Measurements from ENCODE around the gene GRID2. TPM values are rescaled to one million over a fixed set of nuclear protein-coding genes. Genes with fewer than 3 reads are reported as not detected.

GRID2 gene
- total RNA-seq, 3 donors from 2014 or later = under 0.01 TPM

GRCh38 chr4:93053140-93053539, 749.4 kb downstream of the GRID2 start:
- intact Hi-C loops (cut with DNase I; ENCODE audit: low total_unique reads) = no loop called here
- TF ChIP-seq POLR2A (IDR thresholded peaks at IDR 0.05) (no peak), CTCF (IDR thresholded peaks at IDR 0.05) (no peak), POLR2AphosphoS5 (IDR thresholded peaks at IDR 0.05) (no peak)
- Histone ChIP-seq H3K4me3 (no peak overlapping the region), H3K36me3 (no peaks in the 10 kb centered on the region), H3K27me3 (no peaks in the 10 kb centered on the region), H3K9me3 (no peaks in the 10 kb centered on the region), H3K4me1 (no peaks in the 10 kb centered on the region), H3K27ac (no peak overlapping the region)
- DNase-seq (ENCODE audit: low spot score in 2 of 2) = no peak

GRCh38 chr4:93061826-93062225, 758.1 kb downstream of the GRID2 start:
- H3K27ac ChIP-seq = no peak overlapping the region
- no peaks in the 10 kb centered on the region for H3K9me3 ChIP-seq
- intact Hi-C loops (cut with DNase I; ENCODE audit: low total_unique reads) = no loop called here
- no peaks in the 10 kb centered on the region for H3K4me1 ChIP-seq
- no peaks in the 10 kb centered on the region for H3K27me3 ChIP-seq
- no peak for TF ChIP-seq POLR2A (IDR thresholded peaks at IDR 0.05)
- TF ChIP-seq CTCF (IDR thresholded peaks at IDR 0.05) = no peak
- no peak for TF ChIP-seq POLR2AphosphoS5 (IDR thresholded peaks at IDR 0.05)
- H3K4me3 ChIP-seq = no peak overlapping the region
- no peaks in the 10 kb centered on the region for H3K36me3 ChIP-seq
- DNase-seq (ENCODE audit: low spot score in 2 of 2) = no peak

DNA sequence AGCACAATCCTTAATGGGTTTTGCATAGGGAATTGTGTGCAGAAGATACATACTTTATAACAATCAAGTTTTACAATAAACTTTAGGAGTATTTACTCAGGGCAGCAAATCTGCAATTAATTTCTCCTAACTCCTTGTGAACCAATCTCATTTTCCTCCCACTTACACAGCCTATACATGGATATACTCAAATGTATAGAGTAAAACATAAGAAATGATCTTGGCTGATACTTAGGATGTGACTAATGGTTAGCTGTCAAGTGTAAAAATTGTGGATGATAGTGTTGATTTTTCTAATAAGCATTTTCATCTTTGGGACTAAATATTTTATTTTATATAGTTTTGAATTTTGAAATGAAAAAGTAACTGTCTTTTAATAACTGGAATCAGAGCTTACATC, 759.6 kb downstream of the GRID2 start:
- Histone ChIP-seq H3K27ac (no peak overlapping the region), H3K27me3 (no peaks in the 10 kb centered on the region), H3K4me1 (no peaks in the 10 kb centered on the region), H3K4me3 (no peak overlapping the region), H3K9me3 (no peaks in the 10 kb centered on the region), H3K36me3 (no peaks in the 10 kb centered on the region)
- no peak for DNase-seq (ENCODE audit: low spot score in 2 of 2)
- TF ChIP-seq POLR2AphosphoS5 (IDR thresholded peaks at IDR 0.05) (no peak), CTCF (IDR thresholded peaks at IDR 0.05) (no peak), POLR2A (IDR thresholded peaks at IDR 0.05) (no peak)
- intact Hi-C loops (cut with DNase I; ENCODE audit: low total_unique reads) = no loop called here

- no peak overlapping the region for H3K4me3 ChIP-seq
- TF ChIP-seq CTCF (IDR thresholded peaks at IDR 0.05) (no peak), POLR2AphosphoS5 (IDR thresholded peaks at IDR 0.05) (no peak), POLR2A (IDR thresholded peaks at IDR 0.05) (no peak)
- intact Hi-C loops (cut with DNase I; ENCODE audit: low total_unique reads) = no loop called here
- no peaks in the 10 kb centered on the region for H3K36me3 ChIP-seq
- H3K9me3 ChIP-seq = no peaks in the 10 kb centered on the region
- DNase-seq (ENCODE audit: low spot score in 2 of 2) = no peak
- H3K4me1 ChIP-seq = no peaks in the 10 kb centered on the region
- H3K27ac ChIP-seq = no peak overlapping the region
- H3K27me3 ChIP-seq = no peaks in the 10 kb centered on the region
Observed at GRCh38 chr4:93065790-93066189, 762.0 kb downstream of the GRID2 start.

- H3K4me1 ChIP-seq = no peaks in the 10 kb centered on the region
- no peak overlapping the region for H3K27ac ChIP-seq
- TF ChIP-seq POLR2A (IDR thresholded peaks at IDR 0.05) (no peak), POLR2AphosphoS5 (IDR thresholded peaks at IDR 0.05) (no peak), CTCF (IDR thresholded peaks at IDR 0.05) (no peak)
- H3K27me3 ChIP-seq = no peaks in the 10 kb centered on the region
- no peaks in the 10 kb centered on the region for H3K9me3 ChIP-seq
- DNase-seq (ENCODE audit: low spot score in 2 of 2) = no peak
- intact Hi-C loops (cut with DNase I; ENCODE audit: low total_unique reads) = no loop called here
- no peaks in the 10 kb centered on the region for H3K36me3 ChIP-seq
- H3K4me3 ChIP-seq = no peak overlapping the region
Observed at GRCh38 chr4:93066749-93067148, 763.0 kb downstream of the GRID2 start.

All from breast epithelium (tissue), 4 donors.